ENCODE measurements around the gene MCUR1. TPM values are rescaled to one million over a fixed set of nuclear protein-coding genes. Genes with fewer than 3 reads are reported as not detected.
"Not testable (repeated sequence)": the region's sequence is repeated elsewhere in the genome, so short reads cannot be mapped to it uniquely, and the experiment has no call there.

The MCUR1 gene
- total and polyA plus RNA-seq, 4 experiments from 2014 or later: 5.9 to 11.6 (median 11.4) TPM

- Histone ChIP-seq H3K9me3 (ENCODE audit: control insufficient read depth in 1 of 2, low read length in 2 of 2) (no peaks in the 10 kb centered on the region), H3K27me3 (ENCODE audit: insufficient read depth, low read length) (no peaks in the 10 kb centered on the region), H3K4me1 (ENCODE audit: insufficient read depth, low read length) (no peaks in the 10 kb centered on the region), H3K36me3 (ENCODE audit: insufficient read depth, low read length) (no peaks in the 10 kb centered on the region), H3K27ac (ENCODE audit: low read depth, low read length) (no peak overlapping the region), H3K4me3 (ENCODE audit: low read length in 2 of 2) (no peak overlapping the region)
- CTCF ChIA-PET (ENCODE audit: partially characterized antibody): interaction anchor here (0.6 kb wide), 1 partner anchor 11 kb away, joined by 3 read pairs; no protein-coding TSS in a partner anchor
- intact Hi-C loops (cut with micrococcal nuclease): no loop called here
- Mint-ChIP-seq H3K4me1 (peaks cover 0 to 5% (median 1%) of the 10 kb centered on the region in 4 donors), H3K27ac (no peak overlapping the region), H3K36me3 (no peaks in the 10 kb centered on the region), H3K9me3 (no peaks in the 10 kb centered on the region), H3K27me3 (peaks cover 0 to 1% of the 10 kb centered on the region in 2 donors), H3K4me3 (no peak overlapping the region)
- POLR2A ChIA-PET (ENCODE audit: partially characterized antibody): no interaction called here
- no peak for DNase-seq
Observed at GRCh38 chr6:13838616-13839015, 24.3 kb upstream of the MCUR1 start.

- no peaks in the 10 kb centered on the region for H3K27me3 ChIP-seq (ENCODE audit: insufficient read depth, low read length)
- Mint-ChIP-seq H3K27ac (no peak overlapping the region), H3K36me3 (no peaks in the 10 kb centered on the region), H3K4me1 (peaks cover 0 to 5% (median 1%) of the 10 kb centered on the region in 4 donors), H3K27me3 (peaks cover 0 to 1% of the 10 kb centered on the region in 2 donors), H3K9me3 (no peaks in the 10 kb centered on the region), H3K4me3 (no peak overlapping the region)
- no peak overlapping the region for H3K27ac ChIP-seq (ENCODE audit: low read depth, low read length)
- intact Hi-C loops (cut with micrococcal nuclease): no loop called here
- no peak for DNase-seq
- H3K4me3 ChIP-seq (ENCODE audit: low read length in 2 of 2): no peak overlapping the region
- no peaks in the 10 kb centered on the region for H3K4me1 ChIP-seq (ENCODE audit: insufficient read depth, low read length)
- H3K9me3 ChIP-seq (ENCODE audit: control insufficient read depth in 1 of 2, low read length in 2 of 2): no peaks in the 10 kb centered on the region
- ChIA-PET CTCF (ENCODE audit: partially characterized antibody) (no interaction called here), POLR2A (ENCODE audit: partially characterized antibody) (no interaction called here)
- H3K36me3 ChIP-seq (ENCODE audit: insufficient read depth, low read length): no peaks in the 10 kb centered on the region
Observed at GRCh38 chr6:13836170-13836569, 21.8 kb upstream of the MCUR1 start.

GRCh38 chr6:13834790-13835189 is 20.4 kb upstream of the MCUR1 start:
- ChIA-PET CTCF (ENCODE audit: partially characterized antibody) (no interaction called here), POLR2A (ENCODE audit: partially characterized antibody) (no interaction called here)
- no peak overlapping the region for H3K4me3 ChIP-seq (ENCODE audit: low read length in 2 of 2)
- H3K4me1 Mint-ChIP-seq: peaks cover 0 to 5% (median 1%) of the 10 kb centered on the region in 4 donors
- peak overlapping the region in 2 of 7 donors; percentile 11 to 17 for H3K27ac Mint-ChIP-seq
- H3K36me3 ChIP-seq (ENCODE audit: insufficient read depth, low read length): no peaks in the 10 kb centered on the region
- no peak for DNase-seq
- intact Hi-C loops (cut with micrococcal nuclease): no loop called here
- H3K27me3 Mint-ChIP-seq: peaks cover 3 to 5% of the 10 kb centered on the region in 2 donors
- H3K36me3 Mint-ChIP-seq: no peaks in the 10 kb centered on the region
- no peak overlapping the region for H3K27ac ChIP-seq (ENCODE audit: low read depth, low read length)
- H3K4me1 ChIP-seq (ENCODE audit: insufficient read depth, low read length): no peaks in the 10 kb centered on the region
- H3K9me3 ChIP-seq (ENCODE audit: control insufficient read depth in 1 of 2, low read length in 2 of 2): no peaks in the 10 kb centered on the region
- H3K9me3 Mint-ChIP-seq: no peaks in the 10 kb centered on the region
- H3K27me3 ChIP-seq (ENCODE audit: insufficient read depth, low read length): no peaks in the 10 kb centered on the region
- H3K4me3 Mint-ChIP-seq: no peak overlapping the region

GRCh38 chr6:13834018-13834417 is 19.7 kb upstream of the MCUR1 start:
- H3K27ac ChIP-seq (ENCODE audit: low read depth, low read length); H3K27me3 Mint-ChIP-seq; H3K27me3 ChIP-seq (ENCODE audit: insufficient read depth, low read length); H3K9me3 ChIP-seq (ENCODE audit: control insufficient read depth in 1 of 2, low read length in 2 of 2); H3K4me3 ChIP-seq (ENCODE audit: low read length in 2 of 2); H3K4me1 Mint-ChIP-seq; DNase-seq; CTCF ChIA-PET (ENCODE audit: partially characterized antibody); H3K4me1 ChIP-seq (ENCODE audit: insufficient read depth, low read length); POLR2A ChIA-PET (ENCODE audit: partially characterized antibody); H3K36me3 ChIP-seq (ENCODE audit: insufficient read depth, low read length); H3K4me3 Mint-ChIP-seq; H3K27ac Mint-ChIP-seq; H3K36me3 Mint-ChIP-seq; H3K9me3 Mint-ChIP-seq; intact Hi-C loops (cut with micrococcal nuclease): not testable (repeated sequence)

GRCh38 chr6:13832778-13833177 is 18.4 kb upstream of the MCUR1 start:
- Histone ChIP-seq H3K9me3 (ENCODE audit: control insufficient read depth in 1 of 2, low read length in 2 of 2) (no peaks in the 10 kb centered on the region), H3K4me3 (ENCODE audit: low read length in 2 of 2) (no peak overlapping the region), H3K27ac (ENCODE audit: low read depth, low read length) (no peak overlapping the region), H3K36me3 (ENCODE audit: insufficient read depth, low read length) (no peaks in the 10 kb centered on the region), H3K4me1 (ENCODE audit: insufficient read depth, low read length) (no peaks in the 10 kb centered on the region), H3K27me3 (ENCODE audit: insufficient read depth, low read length) (no peaks in the 10 kb centered on the region)
- ChIA-PET POLR2A (ENCODE audit: partially characterized antibody) (no interaction called here), CTCF (ENCODE audit: partially characterized antibody) (no interaction called here)
- peaks cover 5 to 10% of the 10 kb centered on the region in 2 donors for H3K27me3 Mint-ChIP-seq
- H3K36me3 Mint-ChIP-seq: peaks cover 0 to 8% of the 10 kb centered on the region in 2 donors
- peaks cover 0 to 5% (median 1%) of the 10 kb centered on the region in 4 donors for H3K4me1 Mint-ChIP-seq
- peaks cover 0 to 9% (median 3%) of the 10 kb centered on the region in 8 donors for H3K9me3 Mint-ChIP-seq
- H3K27ac Mint-ChIP-seq: no peak overlapping the region
- H3K4me3 Mint-ChIP-seq: no peak overlapping the region
- DNase-seq: no peak
- intact Hi-C loops (cut with micrococcal nuclease): no loop called here

- Histone ChIP-seq H3K4me1 (ENCODE audit: insufficient read depth, low read length) (no peaks in the 10 kb centered on the region), H3K27ac (ENCODE audit: low read depth, low read length) (no peak overlapping the region), H3K36me3 (ENCODE audit: insufficient read depth, low read length) (no peaks in the 10 kb centered on the region), H3K27me3 (ENCODE audit: insufficient read depth, low read length) (no peaks in the 10 kb centered on the region), H3K4me3 (ENCODE audit: low read length in 2 of 2) (no peak overlapping the region), H3K9me3 (ENCODE audit: control insufficient read depth in 1 of 2, low read length in 2 of 2) (no peaks in the 10 kb centered on the region)
- ChIA-PET CTCF (ENCODE audit: partially characterized antibody) (interaction anchor here (0.6 kb wide), 1 partner anchor 14 kb away, joined by 5 read pairs; no protein-coding TSS in a partner anchor), POLR2A (ENCODE audit: partially characterized antibody) (no interaction called here)
- Mint-ChIP-seq H3K27ac (no peak overlapping the region), H3K27me3 (peaks cover 5 to 11% of the 10 kb centered on the region in 2 donors), H3K36me3 (peaks cover 0 to 8% of the 10 kb centered on the region in 2 donors), H3K4me3 (no peak overlapping the region), H3K9me3 (peaks cover 0 to 9% (median 3%) of the 10 kb centered on the region in 8 donors), H3K4me1 (peaks cover 0 to under 1% (median 0%) of the 10 kb centered on the region in 4 donors)
- no peak for DNase-seq
- intact Hi-C loops (cut with micrococcal nuclease): no loop called here
Observed at GRCh38 chr6:13831615-13832014, 17.3 kb upstream of the MCUR1 start.

- Histone ChIP-seq H3K4me3 (ENCODE audit: low read length in 2 of 2) (no peak overlapping the region), H3K27ac (ENCODE audit: low read depth, low read length) (no peak overlapping the region), H3K9me3 (ENCODE audit: control insufficient read depth in 1 of 2, low read length in 2 of 2) (no peaks in the 10 kb centered on the region), H3K36me3 (ENCODE audit: insufficient read depth, low read length) (no peaks in the 10 kb centered on the region), H3K4me1 (ENCODE audit: insufficient read depth, low read length) (no peaks in the 10 kb centered on the region), H3K27me3 (ENCODE audit: insufficient read depth, low read length) (no peaks in the 10 kb centered on the region)
- Mint-ChIP-seq H3K4me1 (no peaks in the 10 kb centered on the region), H3K36me3 (peaks cover 0 to 8% of the 10 kb centered on the region in 2 donors), H3K27me3 (peaks cover 5 to 12% of the 10 kb centered on the region in 2 donors), H3K9me3 (peaks cover 0 to 9% (median 3%) of the 10 kb centered on the region in 8 donors), H3K4me3 (no peak overlapping the region), H3K27ac (no peak overlapping the region)
- CTCF ChIA-PET (ENCODE audit: partially characterized antibody): no interaction called here
- no peak for DNase-seq
- intact Hi-C loops (cut with micrococcal nuclease): no loop called here
- POLR2A ChIA-PET (ENCODE audit: partially characterized antibody): no interaction called here
Observed at GRCh38 chr6:13830803-13831202, 16.4 kb upstream of the MCUR1 start.

- H3K27ac ChIP-seq (ENCODE audit: low read depth, low read length); H3K36me3 ChIP-seq (ENCODE audit: insufficient read depth, low read length); H3K4me1 Mint-ChIP-seq; H3K9me3 Mint-ChIP-seq; H3K27me3 ChIP-seq (ENCODE audit: insufficient read depth, low read length); H3K4me3 ChIP-seq (ENCODE audit: low read length in 2 of 2); POLR2A ChIA-PET (ENCODE audit: partially characterized antibody); H3K9me3 ChIP-seq (ENCODE audit: control insufficient read depth in 1 of 2, low read length in 2 of 2); intact Hi-C loops (cut with micrococcal nuclease); H3K27ac Mint-ChIP-seq; H3K4me3 Mint-ChIP-seq; H3K36me3 Mint-ChIP-seq; DNase-seq; CTCF ChIA-PET (ENCODE audit: partially characterized antibody); H3K4me1 ChIP-seq (ENCODE audit: insufficient read depth, low read length): not testable (repeated sequence)
- peaks cover 5 to 12% of the 10 kb centered on the region in 2 donors for H3K27me3 Mint-ChIP-seq
Observed at GRCh38 chr6:13829419-13829818, 15.1 kb upstream of the MCUR1 start.
